Kidney (tissue), 14 donors: ENCODE measurements around the gene PCK2. TPM values are rescaled to one million over a fixed set of nuclear protein-coding genes. Genes with fewer than 3 reads are reported as not detected.
A peak's percentile ranks its signal among the peaks of the same experiment; 100 is the strongest.

Experiments used
- DNase-seq, 5 donors: peaks; one replicate each; pipeline ENCODE4 v3.0.0-alpha.2; 2013 to 2020
- FAIRE-seq: peaks from 2 replicates; lab custom pipeline; 2012; peaks lifted over from hg19 to GRCh38; lab: Jason Lieb, UNC
- H3K27ac ChIP-seq, 2 donors: one replicate each; pipeline ENCODE4 v1.7.0; 2013; ENCODE audit warnings: low read depth in 2 of 2, low read length in 2 of 2, inconsistent platforms in 1 of 2
- H3K27me3 ChIP-seq: one replicate; pipeline ENCODE4 v1.7.1; 2013; ENCODE audit warnings: low read length, inconsistent platforms; ENCODE audit not compliant: control insufficient read depth, insufficient read depth
- H3K36me3 ChIP-seq, 3 donors: one replicate each; pipeline versions ENCODE4 v1.7.0 to v1.7.1; 2013; ENCODE audit warnings: low read length in 3 of 3, control low read depth in 1 of 3, inconsistent platforms in 1 of 3; ENCODE audit not compliant: insufficient read depth in 3 of 3, control insufficient read depth in 2 of 3
- H3K4me1 ChIP-seq, 3 donors: one replicate each; pipeline versions ENCODE4 v1.7.0 to v1.7.1; 2013; ENCODE audit warnings: low read length in 3 of 3, inconsistent platforms in 1 of 3, low read depth in 1 of 3; ENCODE audit not compliant: control insufficient read depth in 2 of 3, insufficient read depth in 2 of 3
- H3K4me3 ChIP-seq, 3 donors: one replicate each; pipeline versions ENCODE4 v1.7.0 to v1.8.1; 2013; ENCODE audit warnings: low read length in 3 of 3, control low read depth in 1 of 3, inconsistent platforms in 1 of 3
- H3K9ac ChIP-seq, 3 donors: one replicate each; pipeline versions ENCODE4 v1.7.0 to v1.7.1; 2013; ENCODE audit warnings: low read length in 3 of 3, control low read depth in 1 of 3, inconsistent platforms in 1 of 3
- H3K9me3 ChIP-seq, 3 donors: one replicate each; pipeline versions ENCODE4 v1.7.0 to v1.7.1; 2013; ENCODE audit warnings: low read length in 3 of 3, control low read depth in 1 of 3, inconsistent platforms in 1 of 3; ENCODE audit not compliant: control insufficient read depth in 2 of 3, insufficient read depth in 1 of 3
- intact Hi-C: fragments of 100-400 bp; cut with DNase I; formaldehyde crosslinking; loops from one replicate; pipeline ENCODE4 v1.11.1; 2022
- polyA plus RNA-seq: library from polyadenylated mRNA; stranded (reverse); fragments of 350-450 nt; fragmentation: Illumina TruSeq; extraction: RNeasy Lipid Tissue Mini Kit (QIAGEN cat#74804); gene quantifications from one replicate; pipeline ENCODE4 v1.2.3, GENCODE V29; 2014; ENCODE audit warnings: low read depth, low replicate concordance; ENCODE audit not compliant: insufficient read depth
- total RNA-seq: library from RNA; stranded (reverse); fragmentation: NEBNext Ultra II Directional; extraction: Animal tissue kit (Norgen Biotek cat#: 25700); gene quantifications from one replicate; pipeline ENCODE4 v1.2.1, GENCODE V29; 2021
- TF ChIP-seq, protein P1 (sequence below): IDR thresholded peaks from 3 replicates; pipeline ENCODE4 v1.5.1; 2012; ENCODE audit warnings: mild to moderate bottlenecking, moderate library complexity, borderline replicate concordance; ENCODE audit not compliant: insufficient read depth; ENCODE audit errors: extremely low read depth
- donor health status: control.
- donor health status: control.
- donor health status: control.
- donor health status: control.
- donor health status: control.
- donor health status: DM: yes; HTN: yes; CAD: no.
- donor health status: Normal renal cell carcinoma (clear cell type).

Gene PCK2
- total and polyA plus RNA-seq, 2 donors from 2014 or later: 36.1 to 140 TPM

DNA sequence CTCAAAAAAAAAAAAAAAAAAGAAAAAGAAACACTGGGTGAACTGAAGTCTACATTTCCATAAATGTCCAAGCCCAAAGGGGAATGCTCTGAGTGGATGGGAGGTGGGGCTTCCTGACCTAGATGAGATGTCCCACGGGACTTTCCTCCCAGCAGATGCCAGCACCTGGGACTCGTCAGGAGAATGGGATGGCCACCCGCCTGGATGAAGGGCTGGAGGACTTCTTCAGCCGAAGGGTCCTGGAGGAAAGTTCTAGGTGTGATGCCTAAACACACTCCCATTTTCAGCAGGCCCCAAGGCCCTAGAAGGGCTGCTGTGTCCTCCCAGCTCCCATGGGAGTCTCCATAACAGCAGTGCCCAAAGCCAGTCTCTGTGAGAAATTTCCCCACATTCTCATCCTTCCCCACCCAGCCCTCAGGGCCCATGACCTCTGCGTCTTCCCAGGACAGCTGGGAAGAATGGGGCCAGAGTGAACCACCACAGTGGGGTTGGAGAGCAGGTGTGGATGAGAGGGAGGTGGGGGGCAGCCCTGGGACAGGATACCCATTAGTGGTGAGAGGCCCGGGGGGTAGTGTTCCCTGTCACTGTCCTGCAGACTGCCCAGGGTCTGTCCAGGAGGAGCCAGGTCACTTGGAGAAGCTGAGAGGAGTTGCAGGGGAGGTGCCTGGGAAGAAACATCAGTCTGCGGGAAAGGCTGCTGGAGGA is 29.9 kb upstream of the PCK2 start:
- Histone ChIP-seq H3K27me3 (no peaks in the 10 kb centered on the region), H3K36me3 (no peaks in the 10 kb centered on the region), H3K27ac (no peak overlapping the region), H3K4me3 (no peak overlapping the region), H3K4me1 (peaks cover 0 to 23% (median 12%) of the 10 kb centered on the region in 3 donors), H3K9me3 (no peaks in the 10 kb centered on the region), H3K9ac (no peak overlapping the region)
- TF ChIP-seq, protein P1, sequence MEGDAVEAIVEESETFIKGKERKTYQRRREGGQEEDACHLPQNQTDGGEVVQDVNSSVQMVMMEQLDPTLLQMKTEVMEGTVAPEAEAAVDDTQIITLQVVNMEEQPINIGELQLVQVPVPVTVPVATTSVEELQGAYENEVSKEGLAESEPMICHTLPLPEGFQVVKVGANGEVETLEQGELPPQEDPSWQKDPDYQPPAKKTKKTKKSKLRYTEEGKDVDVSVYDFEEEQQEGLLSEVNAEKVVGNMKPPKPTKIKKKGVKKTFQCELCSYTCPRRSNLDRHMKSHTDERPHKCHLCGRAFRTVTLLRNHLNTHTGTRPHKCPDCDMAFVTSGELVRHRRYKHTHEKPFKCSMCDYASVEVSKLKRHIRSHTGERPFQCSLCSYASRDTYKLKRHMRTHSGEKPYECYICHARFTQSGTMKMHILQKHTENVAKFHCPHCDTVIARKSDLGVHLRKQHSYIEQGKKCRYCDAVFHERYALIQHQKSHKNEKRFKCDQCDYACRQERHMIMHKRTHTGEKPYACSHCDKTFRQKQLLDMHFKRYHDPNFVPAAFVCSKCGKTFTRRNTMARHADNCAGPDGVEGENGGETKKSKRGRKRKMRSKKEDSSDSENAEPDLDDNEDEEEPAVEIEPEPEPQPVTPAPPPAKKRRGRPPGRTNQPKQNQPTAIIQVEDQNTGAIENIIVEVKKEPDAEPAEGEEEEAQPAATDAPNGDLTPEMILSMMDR: no peak
- peak in 1 of 5 donors; percentile 45 for DNase-seq
- FAIRE-seq: no peak
- intact Hi-C loops: no loop called here

GRCh38 chr14:24064856-24065255 is 29.3 kb upstream of the PCK2 start:
- H3K9ac ChIP-seq: no peak overlapping the region
- H3K4me3 ChIP-seq: no peak overlapping the region
- intact Hi-C loops: no loop called here
- peaks cover 0 to 23% (median 12%) of the 10 kb centered on the region in 3 donors for H3K4me1 ChIP-seq
- no peaks in the 10 kb centered on the region for H3K9me3 ChIP-seq
- DNase-seq (peak in 1 of 5 donors; percentile 44), FAIRE-seq (no peak)
- TF ChIP-seq, protein P1: no peak
- H3K36me3 ChIP-seq: no peaks in the 10 kb centered on the region
- no peak overlapping the region for H3K27ac ChIP-seq
- no peaks in the 10 kb centered on the region for H3K27me3 ChIP-seq

GRCh38 chr14:24065408-24065807 is 28.7 kb upstream of the PCK2 start:
- peak in 1 of 5 donors; percentile 43 for DNase-seq
- Histone ChIP-seq H3K36me3 (no peaks in the 10 kb centered on the region), H3K9ac (no peak overlapping the region), H3K27me3 (no peaks in the 10 kb centered on the region), H3K4me1 (peaks cover 0 to 20% (median 12%) of the 10 kb centered on the region in 3 donors), H3K27ac (no peak overlapping the region), H3K9me3 (no peaks in the 10 kb centered on the region), H3K4me3 (no peak overlapping the region)
- TF ChIP-seq, protein P1: no peak
- intact Hi-C loops: no loop called here
- no peak for FAIRE-seq
